HepG2 (cell line): ENCODE data around the gene AADACL4. TPM values are rescaled to one million over a fixed set of nuclear protein-coding genes. Genes with fewer than 3 reads are reported as not detected.

Source experiments
- ATAC-seq: fragments of 200-7000 bp; cut with Tn5 transposase; 3 replicates; pipeline ENCODE4 v1.9.1; 2020; ENCODE audit warnings: mild to moderate bottlenecking, moderate library complexity
- BruUV-seq: library from RNA; stranded (reverse); fragments of 400-500 nt; replicated peaks from 2 replicates; lab custom pipeline; 2021; lab: Mats Ljungman, UMichigan
- CTCF ChIA-PET: fragments of 300-600 bp; formaldehyde crosslinking; extraction: SDS; loops from one replicate; lab custom pipeline; 2021; ENCODE audit warnings: low total read pairs, inconsistent platforms, low intra/inter-chr PET ratio; lab: Yijun Ruan, JAX
- POLR2A ChIA-PET: fragments of 350-600 bp; sonication (Branson Sonifier 250); formaldehyde crosslinking; loops from one replicate; lab custom pipeline; 2020; ENCODE audit warnings: antibody characterized with exemption, inconsistent platforms; lab: Yijun Ruan, JAX
- DNase-seq: peaks from one replicate; pipeline ENCODE4 v3.0.0-alpha.2; 2015; ENCODE audit warnings: low spot score
- FAIRE-seq: peaks from 3 replicates; lab custom pipeline; 2011; peaks lifted over from hg19 to GRCh38; lab: Jason Lieb, UNC
- H2AFZ ChIP-seq: one replicate; pipeline ENCODE4 v1.6.1; 2011; ENCODE audit warnings: low read length, inconsistent platforms
- H3K27ac ChIP-seq: fragments of 300-600 bp; 3 replicates; pipeline ENCODE4 v1.8.0; 2011; ENCODE audit warnings: mixed run types, mild to moderate bottlenecking, mixed read lengths, low read length, inconsistent platforms; ENCODE audit not compliant: insufficient read depth; ENCODE audit errors: extremely low read length
- H3K27me3 ChIP-seq, 2 experiments: fragments of 200-600 bp in 1 of 2; 2 replicates in 1 of 2; 3 replicates in 1 of 2; pipeline versions ENCODE4 v1.6.0 to v1.8.0; 2011; ENCODE audit warnings: low read length in 2 of 2, mild to moderate bottlenecking in 2 of 2, moderate library complexity in 2 of 2, inconsistent platforms in 1 of 2; ENCODE audit not compliant: insufficient read depth in 2 of 2, control insufficient read depth in 1 of 2
- H3K36me3 ChIP-seq, 2 experiments: fragments of 200-600 bp in 1 of 2; replicated peaks in 1 of 2; 2 replicates in 1 of 2; 3 replicates in 1 of 2; pipeline versions ENCODE4 v1.5.1 to v1.8.0; 2011; ENCODE audit warnings: low read length in 2 of 2, inconsistent platforms in 1 of 2; ENCODE audit not compliant: insufficient read depth in 2 of 2, control insufficient read depth in 1 of 2
- H3K4me1 ChIP-seq: 2 replicates; pipeline ENCODE4 v1.5.1; 2012; ENCODE audit warnings: low read length, inconsistent platforms; ENCODE audit not compliant: insufficient read depth
- H3K4me2 ChIP-seq: 2 replicates; pipeline ENCODE4 v1.6.0; 2011; ENCODE audit warnings: low read depth, low read length, inconsistent platforms
- H3K4me3 ChIP-seq, 3 experiments: fragments of 200-600 bp in 1 of 3; sonication (generic), shearing (Covaris generic) in 1 of 3; replicated peaks in 1 of 3; 2 replicates each; pipeline ENCODE4 v1.5.1; 2011 to 2016; ENCODE audit warnings: low read length in 3 of 3, inconsistent platforms in 2 of 3, low read depth in 2 of 3, mild to moderate bottlenecking in 2 of 3, control low read depth in 1 of 3, mixed read lengths in 1 of 3; ENCODE audit not compliant: insufficient read depth in 1 of 3
- H3K79me2 ChIP-seq: one replicate; pipeline ENCODE4 v1.6.1; 2011; ENCODE audit warnings: low read length, inconsistent platforms; ENCODE audit not compliant: insufficient read depth
- H3K9ac ChIP-seq: 2 replicates; pipeline ENCODE4 v1.6.0; 2011; ENCODE audit warnings: mild to moderate bottlenecking, low read depth, low read length, inconsistent platforms; ENCODE audit not compliant: insufficient read depth
- H3K9me3 ChIP-seq: 2 replicates; pipeline ENCODE4 v1.5.1; 2012; ENCODE audit warnings: mild to moderate bottlenecking, low read length
- H4K20me1 ChIP-seq: 2 replicates; pipeline ENCODE4 v1.6.0; 2011; ENCODE audit warnings: inconsistent platforms, mild to moderate bottlenecking, low read length, moderate library complexity; ENCODE audit not compliant: insufficient read depth
- ZNF205 ChIP-seq: IDR thresholded peaks from 2 replicates; pipeline ENCODE4 v1.6.1; 2018; ENCODE audit warnings: missing biosample characterization, missing genetic modification reagents
- ZNF253 ChIP-seq: sonication (generic); formaldehyde crosslinking; IDR thresholded peaks from 2 replicates; pipeline ENCODE4 v1.8.0; 2022; ENCODE audit warnings: mild to moderate bottlenecking, missing genetic modification reagents, borderline replicate concordance
- ZNF615 ChIP-seq: sonication (generic); formaldehyde crosslinking; IDR thresholded peaks from 2 replicates; pipeline ENCODE4 v1.5.0; 2020; ENCODE audit warnings: mild to moderate bottlenecking, missing genetic modification reagents, borderline replicate concordance
- ZNF768 ChIP-seq: sonication (generic); formaldehyde crosslinking; IDR thresholded peaks from 2 replicates; pipeline ENCODE4 v1.4.0; 2020; ENCODE audit warnings: missing genetic modification reagents
- WGBS: methylation state at CpG from one replicate; pipeline ENCODE4 v1.1.6; 2017; ENCODE audit warnings: low lambda C conversion rate; 5-methylcytosine and 5-hydroxymethylcytosine counted together
- in situ Hi-C: cut with HindIII; loops from 2 replicates; pipeline ENCODE4 v1.10.0; 2017; ENCODE audit warnings: low pct_unique_long_range_greater_than_20kb; ENCODE audit not compliant: extremely low pct_ligation_motif_present
- intact Hi-C: fragments of 100-400 bp; cut with micrococcal nuclease; formaldehyde crosslinking; loops from one replicate; pipeline ENCODE4 v1.10.0; 2022; ENCODE audit not compliant: unreplicated experiment
- polyA plus RNA-seq, 8 experiments: library from polyadenylated mRNA; depleted of rRNA in 3 of 8; stranded (reverse) in 7 of 8; unstranded in 1 of 8; fragments of >200 nt; fragmentation: Illumina TruSeq in 4 of 8; extraction: Trizol in 4 of 8; gene quantifications; 2 replicates each; pipeline versions ENCODE4 v1.2.1 to v1.2.3, GENCODE V29; 2011 to 2016; ENCODE audit warnings: low read depth in 4 of 8, missing spikeins in 1 of 8, mixed read lengths in 1 of 8; ENCODE audit not compliant: insufficient read depth in 1 of 8
- total RNA-seq, 5 experiments: library from RNA; depleted of rRNA; stranded (reverse); fragments of >200 nt; fragmentation: Illumina TruSeq; extraction: Trizol; gene quantifications; 2 replicates each; pipeline ENCODE4 v1.2.3, GENCODE V29; 2016; ENCODE audit warnings: low read depth in 1 of 5
- TF ChIP-seq, protein P1 (sequence below): sonication (generic); formaldehyde crosslinking; IDR thresholded peaks from 2 replicates; pipeline ENCODE4 v1.4.0; 2020; ENCODE audit warnings: mild to moderate bottlenecking, missing genetic modification reagents
- TF ChIP-seq, protein P2 (sequence below): sonication (generic); formaldehyde crosslinking; IDR thresholded peaks from 2 replicates; pipeline ENCODE4 v1.8.1; 2023; ENCODE audit warnings: missing genetic modification reagents, inconsistent platforms, borderline replicate concordance

Gene AADACL4
- total and polyA plus RNA-seq, 2 of the 13 experiments (the other 11 are each of a cell fraction or from before 2014, with no cell fraction given), result not detected

DNA sequence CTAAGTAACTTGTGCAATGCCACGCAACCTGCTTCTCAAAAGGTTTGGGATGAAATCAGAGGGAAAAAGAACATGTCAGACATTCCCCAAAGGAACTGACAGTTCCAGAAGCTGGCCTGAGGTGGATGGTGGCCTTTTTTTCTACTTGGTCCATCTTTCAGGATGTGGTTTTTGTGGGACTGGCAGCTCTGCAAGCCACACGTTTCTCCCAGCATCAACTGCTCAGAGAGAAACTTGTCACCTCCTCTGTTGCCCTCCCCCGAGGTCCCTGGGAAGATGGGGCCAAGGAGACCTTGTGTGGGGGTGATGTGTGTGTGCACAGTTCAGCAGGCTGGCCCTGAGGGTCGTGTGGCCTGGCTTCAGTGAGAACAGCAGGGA is 23.4 kb upstream of the AADACL4 start:
- no peak overlapping the region for H3K27ac ChIP-seq
- in situ Hi-C loops (loop anchor here (10.0 kb wide), 1 partner anchor 306 kb away; no protein-coding TSS in a partner anchor), intact Hi-C loops (no loop called here)
- no peaks in the 10 kb centered on the region for H3K36me3 ChIP-seq
- peak overlapping the region; percentile 97; the same call in 1 of the 2 replicates for H3K9ac ChIP-seq
- no peak overlapping the region for H2AFZ ChIP-seq
- 55% methylated on average over 3 of the region's 4 CpGs for WGBS
- no TSS peak for BruUV-seq
- DNase-seq, result no peak
- POLR2A ChIA-PET, result interaction anchor here (1.4 to 10.1 kb wide), 11 partner anchors 9 to 306 kb away, joined by 3 to 357 read pairs (median 35); no protein-coding TSS in a partner anchor
- H3K4me1 ChIP-seq, result peaks cover 32% of the 10 kb centered on the region
- no peaks in the 10 kb centered on the region for H4K20me1 ChIP-seq
- H3K9me3 ChIP-seq, result no peaks in the 10 kb centered on the region
- no peak for FAIRE-seq
- CTCF ChIA-PET, result interaction anchor here (1.7 to 3.2 kb wide), 3 partner anchors 19 to 349 kb away, joined by 7 to 56 read pairs (median 17); no protein-coding TSS in a partner anchor
- ATAC-seq, result no peak
- TF ChIP-seq, protein P1, sequence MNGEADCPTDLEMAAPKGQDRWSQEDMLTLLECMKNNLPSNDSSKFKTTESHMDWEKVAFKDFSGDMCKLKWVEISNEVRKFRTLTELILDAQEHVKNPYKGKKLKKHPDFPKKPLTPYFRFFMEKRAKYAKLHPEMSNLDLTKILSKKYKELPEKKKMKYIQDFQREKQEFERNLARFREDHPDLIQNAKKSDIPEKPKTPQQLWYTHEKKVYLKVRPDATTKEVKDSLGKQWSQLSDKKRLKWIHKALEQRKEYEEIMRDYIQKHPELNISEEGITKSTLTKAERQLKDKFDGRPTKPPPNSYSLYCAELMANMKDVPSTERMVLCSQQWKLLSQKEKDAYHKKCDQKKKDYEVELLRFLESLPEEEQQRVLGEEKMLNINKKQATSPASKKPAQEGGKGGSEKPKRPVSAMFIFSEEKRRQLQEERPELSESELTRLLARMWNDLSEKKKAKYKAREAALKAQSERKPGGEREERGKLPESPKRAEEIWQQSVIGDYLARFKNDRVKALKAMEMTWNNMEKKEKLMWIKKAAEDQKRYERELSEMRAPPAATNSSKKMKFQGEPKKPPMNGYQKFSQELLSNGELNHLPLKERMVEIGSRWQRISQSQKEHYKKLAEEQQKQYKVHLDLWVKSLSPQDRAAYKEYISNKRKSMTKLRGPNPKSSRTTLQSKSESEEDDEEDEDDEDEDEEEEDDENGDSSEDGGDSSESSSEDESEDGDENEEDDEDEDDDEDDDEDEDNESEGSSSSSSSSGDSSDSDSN (CRISPR knock-in tag), result no peak
- no peak for TF ChIP-seq ZNF768
- no peak for TF ChIP-seq ZNF615 (CRISPR knock-in tag)
- TF ChIP-seq, protein P2, sequence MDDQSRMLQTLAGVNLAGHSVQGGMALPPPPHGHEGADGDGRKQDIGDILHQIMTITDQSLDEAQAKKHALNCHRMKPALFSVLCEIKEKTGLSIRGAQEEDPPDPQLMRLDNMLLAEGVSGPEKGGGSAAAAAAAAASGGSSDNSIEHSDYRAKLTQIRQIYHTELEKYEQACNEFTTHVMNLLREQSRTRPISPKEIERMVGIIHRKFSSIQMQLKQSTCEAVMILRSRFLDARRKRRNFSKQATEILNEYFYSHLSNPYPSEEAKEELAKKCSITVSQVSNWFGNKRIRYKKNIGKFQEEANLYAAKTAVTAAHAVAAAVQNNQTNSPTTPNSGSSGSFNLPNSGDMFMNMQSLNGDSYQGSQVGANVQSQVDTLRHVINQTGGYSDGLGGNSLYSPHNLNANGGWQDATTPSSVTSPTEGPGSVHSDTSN (CRISPR knock-in tag), result no peak
- no peak for TF ChIP-seq ZNF205 (CRISPR knock-in tag)
- no peak for TF ChIP-seq ZNF253 (CRISPR knock-in tag)
- peaks cover 0 to 3% of the 10 kb centered on the region in 2 experiments; a peak in 1 of 5 replicates for H3K27me3 ChIP-seq
- H3K4me2 ChIP-seq, result peak overlapping the region; percentile 98
- H3K79me2 ChIP-seq, result peaks cover 29% of the 10 kb centered on the region
- H3K4me3 ChIP-seq, result no peak overlapping the region; a peak in 1 of 6 replicates
